H1 (cell line): ENCODE results near the gene C19orf67. TPM values are rescaled to one million over a fixed set of nuclear protein-coding genes. Genes with fewer than 3 reads are reported as not detected.

Experiments
- CTCF ChIA-PET: fragments of 300-600 bp; sonication (Branson Sonifier 250); formaldehyde crosslinking; loops from one replicate; lab custom pipeline; 2021; ENCODE audit not compliant: partially characterized antibody; lab: Charles Lee
- POLR2A ChIA-PET: fragments of 300-600 bp; sonication (Branson Sonifier 250); formaldehyde crosslinking; loops from one replicate; lab custom pipeline; 2021; ENCODE audit warnings: inconsistent platforms; ENCODE audit not compliant: partially characterized antibody; lab: Charles Lee
- DNase-seq, 2 experiments: peaks; one replicate each; pipeline versions ENCODE4 v3.0.0 to v3.0.0-alpha.2; 2010 to 2022; ENCODE audit warnings: low spot score in 2 of 2, low read depth in 1 of 2, mixed read lengths in 1 of 2
- FAIRE-seq: peaks from 2 replicates; lab custom pipeline; 2011; peaks lifted over from hg19 to GRCh38; lab: Jason Lieb, UNC
- H2AFZ ChIP-seq: 2 replicates; pipeline ENCODE4 v1.8.1; 2012; ENCODE audit warnings: low read length, inconsistent platforms
- H2AK5ac ChIP-seq: 2 replicates; pipeline ENCODE4 v1.6.1; 2013; ENCODE audit warnings: low read depth, low read length
- H2BK120ac ChIP-seq: replicated peaks from 2 replicates; pipeline ENCODE3; 2013; ENCODE audit warnings: low read depth, low read length, inconsistent platforms
- H2BK12ac ChIP-seq: 2 replicates; pipeline ENCODE4 v1.6.1; 2013; ENCODE audit warnings: low read depth, low read length
- H2BK15ac ChIP-seq: 2 replicates; pipeline ENCODE4 v1.6.1; 2013; ENCODE audit warnings: low read length
- H2BK20ac ChIP-seq: 2 replicates; pipeline ENCODE4 v1.6.1; 2013; ENCODE audit warnings: low read length
- H2BK5ac ChIP-seq: 2 replicates; pipeline ENCODE4 v1.6.1; 2013; ENCODE audit warnings: low read depth, low read length
- H3K14ac ChIP-seq: 2 replicates; pipeline ENCODE4 v1.6.1; 2013; ENCODE audit warnings: inconsistent platforms; ENCODE audit not compliant: insufficient read length
- H3K18ac ChIP-seq: 2 replicates; pipeline ENCODE4 v1.6.1; 2013; ENCODE audit warnings: low read length; ENCODE audit errors: extremely low read depth
- H3K23ac ChIP-seq: 2 replicates; pipeline ENCODE4 v1.6.1; 2013; ENCODE audit warnings: inconsistent platforms; ENCODE audit not compliant: insufficient read length
- H3K23me2 ChIP-seq: 2 replicates; pipeline ENCODE4 v1.6.1; 2013; ENCODE audit warnings: low read depth, low read length
- H3K27ac ChIP-seq: 2 replicates; pipeline ENCODE4 v1.6.1; 2011; ENCODE audit warnings: low read depth, low read length, inconsistent platforms
- H3K27me3 ChIP-seq, 4 experiments: replicated peaks in 1 of 4; 1 replicate in 1 of 4; 2 replicates in 3 of 4; pipeline versions ENCODE4 v1.6.1 to v1.8.1; 2011 to 2013; ENCODE audit warnings: low read length in 3 of 4, mild to moderate bottlenecking in 3 of 4, inconsistent platforms in 2 of 4, mixed read lengths in 2 of 4, moderate library complexity in 1 of 4; ENCODE audit not compliant: control insufficient read depth in 3 of 4, insufficient read depth in 3 of 4; ENCODE audit errors: extremely low read depth in 1 of 4
- H3K36me3 ChIP-seq, 4 experiments: 2 replicates each; pipeline versions ENCODE4 v1.6.1 to v1.8.1; 2011 to 2013; ENCODE audit warnings: mild to moderate bottlenecking in 4 of 4, low read length in 3 of 4, moderate library complexity in 2 of 4, control low read depth in 1 of 4, inconsistent platforms in 1 of 4; ENCODE audit not compliant: insufficient read depth in 4 of 4, control insufficient read depth in 2 of 4
- H3K4ac ChIP-seq: replicated peaks from 2 replicates; pipeline ENCODE3; 2013; ENCODE audit warnings: low read length, low read depth, mixed read lengths, inconsistent platforms; ENCODE audit not compliant: insufficient read length
- H3K4me1 ChIP-seq, 4 experiments: replicated peaks in 1 of 4; 1 replicate in 1 of 4; 2 replicates in 3 of 4; pipeline versions ENCODE4 v1.6.1 to v1.8.1; 2011 to 2013; ENCODE audit warnings: low read length in 3 of 4, inconsistent platforms in 2 of 4, mixed read lengths in 1 of 4; ENCODE audit not compliant: insufficient read depth in 4 of 4, control insufficient read depth in 3 of 4
- H3K4me2 ChIP-seq, 2 experiments: 2 replicates each; pipeline versions ENCODE4 v1.6.1 to v1.8.1; 2011 to 2013; ENCODE audit warnings: low read depth in 2 of 2, low read length in 2 of 2, control low read depth in 1 of 2, inconsistent platforms in 1 of 2, mild to moderate bottlenecking in 1 of 2; ENCODE audit not compliant: insufficient read depth in 1 of 2
- H3K4me3 ChIP-seq, 4 experiments: fragments of 200-600, 300-600 bp in 1 of 4; sonication (generic), shearing (Covaris generic), sonication (Bioruptor Twin) in 1 of 4; 2 replicates each; pipeline versions ENCODE4 v1.5.1 to v1.8.1; 2011 to 2016; ENCODE audit warnings: low read length in 4 of 4, low read depth in 3 of 4, control low read depth in 2 of 4, inconsistent platforms in 2 of 4, mild to moderate bottlenecking in 2 of 4, mixed read lengths in 1 of 4, moderate library complexity in 1 of 4; ENCODE audit not compliant: insufficient read depth in 2 of 4; ENCODE audit errors: extremely low read depth in 1 of 4
- H3K56ac ChIP-seq: replicated peaks from 2 replicates; pipeline ENCODE3; 2013; ENCODE audit warnings: low read depth, mild to moderate bottlenecking, mixed read lengths, low read length, inconsistent platforms; ENCODE audit not compliant: insufficient read length
- H3K79me1 ChIP-seq: 2 replicates; pipeline ENCODE4 v1.6.1; 2013; ENCODE audit warnings: low read depth, low read length, control low read depth
- H3K79me2 ChIP-seq, 2 experiments: 2 replicates each; pipeline versions ENCODE4 v1.6.1 to v1.8.1; 2012 to 2013; ENCODE audit warnings: low read length in 2 of 2, mild to moderate bottlenecking in 2 of 2, inconsistent platforms in 1 of 2; ENCODE audit not compliant: insufficient read depth in 2 of 2, control insufficient read depth in 1 of 2
- H3K9ac ChIP-seq, 4 experiments: replicated peaks in 1 of 4; 1 replicate in 1 of 4; 2 replicates in 3 of 4; pipeline versions ENCODE4 v1.6.1 to v1.8.1; 2011 to 2013; ENCODE audit warnings: low read depth in 3 of 4, low read length in 3 of 4, control low read depth in 2 of 4, mild to moderate bottlenecking in 2 of 4, moderate library complexity in 2 of 4, inconsistent platforms in 1 of 4; ENCODE audit errors: extremely low read depth in 1 of 4
- H3K9me3 ChIP-seq, 2 experiments: 2 replicates each; pipeline versions ENCODE4 v1.6.1 to v1.8.1; 2012 to 2013; ENCODE audit warnings: mild to moderate bottlenecking in 2 of 2, moderate library complexity in 2 of 2, control low read depth in 1 of 2, inconsistent platforms in 1 of 2, low read depth in 1 of 2, low read length in 1 of 2, mixed read lengths in 1 of 2; ENCODE audit not compliant: insufficient read depth in 2 of 2
- H4K20me1 ChIP-seq, 2 experiments: replicated peaks in 1 of 2; 2 replicates each; pipeline versions ENCODE3 to v1.8.1; 2011 to 2013; ENCODE audit warnings: inconsistent platforms in 2 of 2, low read length in 2 of 2, mild to moderate bottlenecking in 1 of 2; ENCODE audit not compliant: insufficient read depth in 2 of 2, control insufficient read depth in 1 of 2
- H4K5ac ChIP-seq: 2 replicates; pipeline ENCODE4 v1.6.1; 2013; ENCODE audit warnings: low read length, low read depth, mixed read lengths, inconsistent platforms; ENCODE audit not compliant: insufficient read length
- H4K8ac ChIP-seq: 2 replicates; pipeline ENCODE4 v1.8.0; 2013; ENCODE audit warnings: mild to moderate bottlenecking, moderate library complexity, low read length, inconsistent platforms; ENCODE audit not compliant: insufficient read depth; ENCODE audit errors: extremely low read depth
- H4K91ac ChIP-seq: replicated peaks from 2 replicates; pipeline ENCODE3; 2013; ENCODE audit warnings: low read length, mixed read lengths, inconsistent platforms; ENCODE audit not compliant: insufficient read length
- KDM4A ChIP-seq: IDR thresholded peaks from one replicate; pipeline ENCODE4 v1.7.1; 2012; ENCODE audit warnings: low read depth, mild to moderate bottlenecking, moderate library complexity, low read length, inconsistent platforms; ENCODE audit not compliant: severe bottlenecking
- MAFK ChIP-seq: IDR thresholded peaks from 2 replicates; pipeline ENCODE4 v1.6.1; 2012; ENCODE audit warnings: low read depth, mild to moderate bottlenecking, improper control_type of control experiment, low read length
- POU5F1 ChIP-seq: IDR thresholded peaks from 2 replicates; pipeline ENCODE4 v1.6.1; 2011; ENCODE audit warnings: low read depth, mild to moderate bottlenecking, low read length, moderate library complexity
- SP2 ChIP-seq: IDR thresholded peaks from 2 replicates; pipeline ENCODE4 v1.6.1; 2012; ENCODE audit warnings: mild to moderate bottlenecking, low read length, inconsistent platforms
- WGBS, 2 experiments: shearing (Covaris generic) in 1 of 2; methylation state at CpG; one replicate each; pipeline versions ENCODE4 v1.1.6 to v1.1.7; 2013 to 2015; ENCODE audit warnings: low lambda C conversion rate in 2 of 2, mixed read lengths in 2 of 2, inconsistent platforms in 1 of 2, low coverage in 1 of 2, missing lambda C conversion rate in 1 of 2; ENCODE audit not compliant: insufficient replicate concordance in 2 of 2, insufficient coverage in 1 of 2, insufficient read length in 1 of 2; ENCODE audit errors: extremely low coverage in 1 of 2, missing lambda C conversion rate in 1 of 2; 5-methylcytosine and 5-hydroxymethylcytosine counted together
- polyA plus RNA-seq, 7 experiments: library from polyadenylated mRNA; depleted of rRNA in 3 of 7; stranded (reverse) in 5 of 7; unstranded in 2 of 7; fragments of >200 nt in 5 of 7; fragments of 200-250 nt in 2 of 7; gene quantifications; 1 replicate in 5 of 7; 2 replicates in 1 of 7; 4 replicates in 1 of 7; pipeline versions ENCODE4 v1.2.1 to v1.2.3, GENCODE V29; 2011 to 2013; ENCODE audit warnings: missing spikeins in 2 of 7, mixed read lengths in 2 of 7
- total RNA-seq: library from RNA; stranded (reverse); fragmentation: NEBNext Ultra II Directional; extraction: Animal tissue kit (Norgen Biotek cat#: 25700); gene quantifications from 2 replicates; pipeline ENCODE4 v1.2.1, GENCODE V29; 2021

Gene C19orf67
- total and polyA plus RNA-seq, 2 of the 8 experiments (the other 6 are each of a cell fraction or from before 2014, with no cell fraction given) = 0.12 TPM; not detected in 1

DNA sequence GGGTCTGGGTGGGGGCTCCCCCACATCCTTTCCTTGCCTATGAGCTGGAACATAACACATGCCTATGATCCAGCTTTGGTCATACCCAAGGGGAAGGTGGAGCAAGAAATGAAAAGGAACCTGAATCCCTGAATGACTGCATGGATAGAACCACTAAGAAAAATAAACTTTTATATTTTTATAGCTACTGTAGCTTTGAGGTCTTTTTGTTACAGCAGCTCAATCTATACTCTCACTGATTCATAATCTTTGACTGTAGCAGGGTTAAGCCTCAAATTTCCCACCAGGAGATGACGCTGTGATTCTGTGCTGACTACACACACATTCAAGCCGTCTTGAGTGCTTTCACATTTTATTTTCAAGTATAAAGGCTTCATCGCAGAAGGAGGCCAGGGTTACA lies 32.6 kb downstream of the C19orf67 start:
- no peak overlapping the region for H3K18ac ChIP-seq
- H3K9ac ChIP-seq = no peak overlapping the region
- no peak overlapping the region for H4K5ac ChIP-seq
- no peaks in the 10 kb centered on the region for H3K79me1 ChIP-seq
- no peak overlapping the region for H4K8ac ChIP-seq
- H3K4me2 ChIP-seq = no peak overlapping the region
- WGBS, 2 experiments = 91% methylated on average over 3 of the region's 3 CpGs; no CpG with 5 or more reads in 1 of the 2 experiments
- no peaks in the 10 kb centered on the region; a peak in 1 of 4 replicates for H3K9me3 ChIP-seq
- H2BK20ac ChIP-seq = no peak overlapping the region
- H3K23ac ChIP-seq = no peak overlapping the region
- no peaks in the 10 kb centered on the region for H4K20me1 ChIP-seq
- H4K91ac ChIP-seq = no peak overlapping the region
- no peak overlapping the region for H2BK15ac ChIP-seq
- no peak for DNase-seq
- H3K4ac ChIP-seq = no peak overlapping the region
- H3K14ac ChIP-seq = no peak overlapping the region
- FAIRE-seq = no peak
- H3K23me2 ChIP-seq = peaks cover 7% of the 10 kb centered on the region; the same call in 1 of the 2 replicates
- H2BK5ac ChIP-seq = no peak overlapping the region
- H3K27ac ChIP-seq = no peak overlapping the region
- no peaks in the 10 kb centered on the region for H3K79me2 ChIP-seq
- H2BK12ac ChIP-seq = no peak overlapping the region
- no peaks in the 10 kb centered on the region for H3K36me3 ChIP-seq
- CTCF ChIA-PET = interaction anchor here (0.5 to 9.9 kb wide), 11 partner anchors 12 to 174 kb away, joined by 3 to 66 read pairs (median 5); partner anchors contain the start of genes IL27RA and MISP3
- no peak for TF ChIP-seq POU5F1
- TF ChIP-seq MAFK = no peak
- TF ChIP-seq SP2 = no peak
- TF ChIP-seq KDM4A = no peak
- H3K4me3 ChIP-seq = no peak overlapping the region
- POLR2A ChIA-PET = interaction anchor here (1.1 to 1.8 kb wide), 3 partner anchors 8 to 91 kb away, joined by 3 to 5 read pairs (median 4); partner anchors contain the start of gene RFX1
- peaks cover 0 to 3% (median 1%) of the 10 kb centered on the region in 4 experiments; a peak in 4 of 7 replicates for H3K27me3 ChIP-seq
- H3K4me1 ChIP-seq = peaks cover 0 to 4% (median under 1%) of the 10 kb centered on the region in 4 experiments; a peak in 2 of 7 replicates
- H2BK120ac ChIP-seq = no peak overlapping the region
- H2AK5ac ChIP-seq = no peak overlapping the region
- H3K56ac ChIP-seq = no peak overlapping the region
- no peak overlapping the region for H2AFZ ChIP-seq
